ENCODE results near the gene TOP1.

DNA sequence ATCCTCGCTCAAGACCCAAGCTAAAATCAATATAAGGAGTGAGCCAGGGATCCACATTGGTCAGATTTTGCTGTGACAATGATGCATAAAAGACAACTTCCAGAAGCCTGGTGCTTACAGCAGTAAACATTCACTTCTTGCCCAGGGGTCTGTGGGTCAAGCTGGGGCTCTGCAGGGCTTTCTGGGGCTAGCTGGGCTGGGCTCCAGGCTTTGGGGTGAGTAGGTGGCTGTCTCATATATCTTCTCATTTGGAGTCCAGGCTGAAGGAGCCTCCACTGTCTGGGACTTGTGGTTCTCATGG is 25.8 kb upstream of the TOP1 start:
- TF ChIP-seq YY1 (IDR thresholded peaks at IDR 0.05; ENCODE audit: insufficient read depth, insufficient read length) (no peak), ZNF274 (IDR thresholded peaks at IDR 0.05; ENCODE audit: low read depth, low read length) (no peak), SUZ12 (IDR thresholded peaks at IDR 0.05; ENCODE audit: extremely low read depth, insufficient read depth, insufficient read length) (no peak)
